ENCODE measurements around the gene DHRSX.
"Not testable (repeated sequence)": the region's sequence is repeated elsewhere in the genome, so short reads cannot be mapped to it uniquely, and the experiment has no call there.

Gene DHRSX

DNA sequence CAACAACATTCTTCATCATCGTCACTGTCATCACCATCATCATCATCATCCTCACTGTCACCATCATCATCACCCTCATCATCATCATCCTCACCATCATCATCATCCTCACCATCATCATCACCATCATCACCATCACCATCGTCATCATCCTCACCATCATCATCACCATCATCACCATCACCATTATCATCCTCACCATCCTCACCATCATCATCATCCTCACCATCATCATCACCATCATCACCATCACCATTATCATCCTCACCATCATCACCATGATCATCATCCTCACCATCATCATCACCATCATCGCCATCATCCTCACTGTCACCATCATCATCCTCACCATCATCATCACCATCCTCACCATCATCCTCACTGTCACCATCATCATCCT is 18.9 kb upstream of the DHRSX start:
- DNase-seq: not testable (repeated sequence)

DNA sequence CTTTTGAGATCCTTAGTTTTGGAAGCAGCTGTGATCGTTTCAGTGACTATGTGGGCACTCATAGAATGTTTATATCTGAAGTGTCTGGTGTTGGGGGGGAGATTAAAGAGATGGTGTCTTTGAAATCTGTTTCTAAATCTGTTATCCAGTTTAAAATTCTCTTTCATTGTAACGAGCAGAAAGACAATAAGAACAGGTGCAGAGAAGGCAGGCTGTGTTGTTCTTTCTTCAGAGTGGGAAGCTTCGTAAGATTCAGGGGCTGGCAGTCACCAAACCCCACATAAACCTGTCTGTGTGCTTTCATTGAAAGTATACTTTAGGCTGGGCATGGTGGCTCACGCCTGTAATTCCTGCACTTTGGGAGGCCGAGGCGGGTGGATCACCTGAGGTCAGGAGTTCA is 16.3 kb upstream of the DHRSX start:
- DNase-seq: no peak

DNA sequence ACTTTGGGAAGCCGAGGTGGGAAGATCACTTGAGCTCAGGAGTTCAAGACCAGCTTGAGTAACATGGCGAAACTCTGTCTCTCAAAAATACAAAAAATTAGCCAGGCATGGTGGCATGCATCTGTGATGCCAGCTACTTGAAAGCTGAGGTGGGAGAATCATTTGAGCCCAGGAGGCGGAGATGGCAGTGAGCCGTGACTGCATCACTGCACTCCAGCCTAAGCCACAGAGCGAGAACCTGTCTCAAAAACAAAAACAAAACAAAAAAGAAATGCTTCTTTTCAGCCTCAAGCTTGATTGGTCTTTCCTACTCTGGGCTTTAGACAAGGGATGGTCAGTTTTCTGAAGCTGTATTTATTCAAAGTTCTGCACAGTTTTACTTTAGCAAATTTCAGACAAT is 15.8 kb upstream of the DHRSX start:
- DNase-seq: no peak

DNA sequence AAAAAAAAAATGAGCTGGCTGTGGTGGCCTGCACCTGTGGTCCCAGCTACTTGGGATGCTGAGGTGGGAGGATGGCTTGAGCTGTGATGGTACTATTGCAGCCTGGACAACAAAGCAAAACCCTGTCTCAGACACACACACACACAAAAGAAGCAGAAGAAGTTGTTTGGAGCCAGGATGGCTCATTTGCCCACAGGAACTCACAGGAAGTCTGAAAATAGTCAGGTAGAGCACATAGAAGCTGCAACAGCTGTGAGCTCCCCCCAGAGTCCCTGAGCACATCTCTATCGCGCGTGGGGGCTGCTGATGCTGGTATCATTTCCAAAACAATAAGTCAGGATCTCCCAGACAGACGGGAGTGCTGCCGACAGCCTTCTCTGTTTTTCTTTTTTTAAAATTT is 13.4 kb upstream of the DHRSX start:
- DNase-seq: no peak

DNA sequence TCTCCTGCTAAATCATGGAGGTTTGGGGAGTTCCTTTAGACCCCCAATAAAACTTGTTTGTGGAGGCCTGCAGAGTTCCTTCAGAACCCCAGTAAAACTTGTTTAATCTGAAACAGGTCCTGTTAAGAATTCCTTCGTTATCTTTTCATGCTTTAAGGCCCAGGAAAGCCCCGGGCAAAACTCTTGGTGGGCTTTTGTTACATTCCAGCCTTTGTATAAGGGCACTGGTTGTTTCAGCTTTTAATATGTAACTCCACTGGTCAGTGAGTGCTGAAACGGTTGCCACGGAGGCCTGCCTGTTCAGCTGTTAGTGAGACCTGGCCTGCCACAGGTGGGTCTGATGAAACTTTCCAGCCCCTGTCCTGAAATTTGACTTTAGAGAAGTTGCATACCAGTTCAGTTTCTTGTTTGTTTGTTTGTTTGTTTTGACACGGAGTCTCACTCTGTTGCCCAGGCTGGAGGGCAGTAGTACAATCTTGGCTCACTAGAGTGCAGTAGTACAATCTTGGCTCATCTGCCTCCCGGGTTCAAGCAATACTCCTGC is 12.4 kb upstream of the DHRSX start:
- DNase-seq: no peak

DNA sequence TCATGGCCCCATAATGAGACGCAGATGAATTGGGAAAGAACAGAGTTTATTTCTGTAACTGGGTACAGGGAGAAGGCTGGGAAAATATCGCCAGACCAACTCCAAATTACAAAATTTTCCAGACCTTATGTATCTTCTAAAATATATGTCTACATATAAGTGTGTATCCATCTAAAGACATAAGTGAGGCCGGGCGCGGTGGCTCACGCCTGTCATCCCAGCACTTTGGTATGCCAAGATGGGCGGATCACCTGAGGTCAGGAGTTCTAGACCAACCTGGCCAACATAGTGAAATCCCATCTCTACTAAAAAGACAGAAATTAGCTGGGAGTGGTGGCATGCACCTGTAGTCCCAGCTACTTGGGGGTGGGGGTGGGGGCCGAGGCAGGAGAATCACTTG is 11.7 kb upstream of the DHRSX start:
- no peak for DNase-seq

DNA sequence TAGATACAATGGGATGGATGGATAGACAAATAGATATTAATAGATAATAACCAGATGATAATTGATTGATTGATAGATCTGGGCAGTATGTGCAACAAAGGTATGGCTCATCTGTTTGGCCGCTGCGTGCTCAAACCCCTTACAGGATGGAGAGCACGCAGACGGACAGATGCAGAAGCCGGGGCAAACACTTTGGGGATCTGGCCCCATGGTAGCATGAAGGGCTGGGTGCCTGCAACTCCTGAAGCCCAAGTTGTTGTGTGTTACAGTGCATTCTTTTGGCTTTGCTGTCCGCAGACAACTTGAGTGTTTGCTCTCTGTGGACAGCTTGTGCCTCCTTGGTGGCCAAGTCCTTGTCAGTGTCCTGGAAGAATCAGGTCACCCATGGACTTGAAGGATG is 10.6 kb upstream of the DHRSX start:
- no peak for DNase-seq

DNA sequence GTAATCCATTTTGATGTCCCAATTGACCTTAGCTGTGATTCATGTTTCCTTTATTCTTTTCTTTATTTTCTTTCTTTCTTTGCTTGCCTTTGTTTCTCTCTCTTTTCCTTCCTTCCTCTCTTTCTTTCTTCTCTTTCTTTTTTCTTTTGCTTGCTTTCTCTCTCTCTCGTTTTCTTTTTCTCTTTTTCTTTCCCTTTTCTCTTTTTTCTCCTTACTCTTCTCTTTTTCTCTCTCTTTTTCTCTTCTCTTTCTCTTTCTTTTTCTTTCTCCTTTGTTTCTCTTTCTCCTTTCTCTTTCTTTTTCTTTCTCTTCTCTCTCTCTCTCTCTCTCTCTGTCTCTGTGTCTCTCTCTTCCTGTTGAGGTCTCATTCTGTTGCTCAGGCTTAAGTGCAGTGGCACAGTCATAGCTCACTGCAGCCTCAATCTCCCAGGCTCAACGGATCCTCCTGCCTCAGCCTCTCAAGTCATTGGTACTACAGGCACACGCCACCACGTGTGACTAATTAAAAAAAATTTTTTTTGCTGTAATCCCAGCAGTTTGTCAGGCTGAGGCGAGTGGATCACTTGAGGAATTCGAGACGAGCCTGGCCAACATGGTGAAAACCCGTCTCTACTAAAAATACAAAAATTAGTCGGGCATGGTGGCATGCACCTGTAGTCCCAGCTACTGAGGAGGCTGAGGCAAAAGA is 8.0 kb upstream of the DHRSX start:
- DNase-seq: no peak

DNA sequence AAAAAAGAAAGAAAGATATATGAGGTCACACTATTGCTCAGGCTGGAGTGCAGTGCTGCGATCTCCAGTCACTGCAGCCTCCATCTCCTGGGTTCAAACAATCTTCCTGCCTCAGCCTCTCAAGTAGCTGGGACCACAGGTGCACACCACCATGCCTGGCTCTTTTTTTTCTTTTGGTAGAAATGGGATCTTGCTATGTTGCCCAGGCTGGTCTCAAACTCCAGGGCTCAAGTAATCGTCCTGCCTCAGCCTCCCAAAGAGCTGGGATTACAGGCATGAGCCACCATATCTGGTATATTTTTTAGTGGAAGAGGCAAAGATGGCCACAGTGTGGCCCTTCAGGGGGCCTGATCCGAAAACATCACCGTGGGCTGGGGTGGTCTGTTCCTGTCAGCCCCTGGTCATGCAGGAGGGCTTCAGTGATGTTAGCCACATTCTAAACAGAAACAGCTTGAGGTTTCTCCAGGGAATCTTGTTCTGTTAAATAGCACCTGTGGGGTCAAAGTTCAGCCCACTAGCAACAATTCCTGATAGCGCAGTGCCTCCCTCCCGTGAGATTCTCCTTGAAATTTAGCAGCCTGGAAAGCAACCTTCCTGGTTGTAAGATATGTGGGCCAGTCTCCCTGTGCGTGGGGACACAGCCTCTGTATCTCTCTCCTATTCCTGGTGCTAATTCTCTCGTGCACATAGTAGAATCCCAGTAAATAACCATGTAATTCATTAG is 7.3 kb upstream of the DHRSX start:
- no peak for DNase-seq

DNA sequence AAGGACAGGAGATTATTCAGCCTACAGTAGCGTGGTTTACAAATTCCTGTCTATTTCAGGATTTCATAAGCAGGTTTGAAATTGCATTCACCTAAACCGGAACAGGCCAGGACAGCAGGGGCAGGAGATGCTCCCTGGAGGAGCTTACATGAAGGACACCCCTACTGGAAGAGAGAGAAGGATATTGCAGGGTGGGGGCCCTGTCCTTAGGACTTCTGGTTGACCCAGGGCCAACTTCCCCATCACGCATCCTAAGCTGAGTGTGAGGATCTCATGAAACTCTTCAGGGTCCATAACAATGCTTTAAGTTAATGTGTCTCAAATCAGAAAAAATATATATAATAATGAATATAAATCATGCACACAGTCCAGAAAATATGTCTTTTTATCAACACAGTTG is 6.4 kb upstream of the DHRSX start:
- DNase-seq: no peak

DNA sequence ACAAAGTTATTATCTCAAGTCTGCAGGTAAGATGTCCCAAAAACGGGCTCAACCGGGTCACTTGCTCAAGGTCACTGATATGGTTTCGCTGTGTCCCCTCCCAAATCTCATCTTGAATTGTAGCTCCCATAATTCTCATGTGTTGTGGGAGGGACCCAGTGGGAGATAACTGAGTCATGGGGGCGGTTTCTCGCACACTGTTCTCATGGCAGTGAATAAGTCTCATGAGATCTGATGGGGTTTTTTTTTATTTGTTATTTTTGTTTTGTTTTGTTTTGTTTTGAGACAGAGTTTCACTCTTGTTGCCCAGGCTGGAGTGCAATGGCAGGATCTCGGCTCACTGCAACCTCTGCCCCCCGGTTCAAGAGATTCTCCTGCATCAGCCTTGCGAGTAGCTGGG is 4.6 kb upstream of the DHRSX start:
- not testable (repeated sequence) for DNase-seq

DNA sequence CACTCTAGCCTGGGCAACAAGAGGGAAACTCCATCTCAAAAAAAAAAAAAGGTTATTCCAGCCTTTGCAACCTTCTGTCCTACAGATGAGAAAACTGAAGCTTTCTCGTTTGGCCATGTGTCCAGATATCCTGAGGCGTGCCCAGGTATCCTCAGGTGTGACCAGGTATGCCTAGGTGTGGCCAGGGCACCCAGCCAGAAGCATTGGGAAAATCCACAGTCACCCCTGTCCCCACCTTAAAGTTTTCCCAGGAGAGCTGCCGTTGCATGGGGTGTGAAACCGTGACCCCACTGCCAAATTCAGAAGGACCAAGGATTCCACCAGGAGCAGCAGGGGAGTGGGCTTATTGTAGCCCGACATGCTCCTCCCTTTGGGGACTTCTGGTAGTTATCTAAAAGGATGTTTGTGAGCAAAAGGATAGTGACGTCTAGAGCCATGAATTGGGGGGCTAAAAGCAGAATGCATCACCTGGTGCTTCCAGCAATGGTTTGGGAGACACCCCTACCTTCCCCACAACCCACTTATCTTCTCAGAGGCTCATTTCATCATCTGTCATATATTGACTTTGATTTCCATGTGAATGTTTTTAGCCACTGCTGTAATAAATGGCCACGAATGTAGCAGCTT is 4.0 kb upstream of the DHRSX start:
- peak; percentile 38 for DNase-seq

DNA sequence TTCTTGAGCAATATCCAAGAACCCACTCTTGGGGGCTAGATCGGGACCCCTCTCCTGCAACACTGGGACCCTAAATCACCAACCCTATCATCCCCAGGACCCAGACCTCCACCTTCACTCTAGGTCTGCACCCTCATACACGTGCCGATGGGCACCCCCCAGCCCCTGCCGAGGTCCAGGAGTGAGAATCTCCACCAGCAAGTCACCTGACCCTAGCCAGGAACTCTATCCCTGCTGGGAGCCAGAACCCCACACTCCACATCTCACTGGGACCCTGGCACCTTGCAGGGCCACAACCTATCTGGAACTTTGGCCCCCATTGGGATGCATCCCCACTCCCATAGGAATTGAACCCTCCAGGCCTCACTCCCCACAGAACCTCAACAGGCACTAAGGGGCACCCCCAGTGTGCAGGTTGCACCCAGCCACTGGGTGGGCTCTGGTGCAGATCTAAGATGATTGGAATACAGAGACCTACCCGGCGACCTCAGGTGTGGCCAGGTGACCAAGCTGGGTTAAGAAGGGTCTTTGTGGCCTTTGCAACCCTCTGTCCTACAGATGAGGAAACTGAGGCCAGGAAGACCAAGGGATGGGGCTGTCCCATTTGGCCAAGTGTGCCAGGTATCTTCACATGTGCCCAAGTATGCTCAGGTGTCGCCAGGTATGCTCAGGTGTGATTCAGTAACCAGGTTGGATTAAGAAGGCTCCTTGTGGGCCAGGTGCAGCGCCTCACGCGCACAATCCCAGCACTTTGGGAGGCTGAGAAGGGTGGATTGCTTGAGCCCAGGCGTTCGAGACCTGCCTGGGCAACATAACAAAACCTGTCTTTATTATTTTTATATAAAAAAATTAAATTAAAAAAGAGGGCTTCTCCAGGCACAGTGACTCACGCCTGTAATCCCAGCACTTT is 3.1 kb upstream of the DHRSX start:
- DNase-seq: peak; percentile 41

DNA sequence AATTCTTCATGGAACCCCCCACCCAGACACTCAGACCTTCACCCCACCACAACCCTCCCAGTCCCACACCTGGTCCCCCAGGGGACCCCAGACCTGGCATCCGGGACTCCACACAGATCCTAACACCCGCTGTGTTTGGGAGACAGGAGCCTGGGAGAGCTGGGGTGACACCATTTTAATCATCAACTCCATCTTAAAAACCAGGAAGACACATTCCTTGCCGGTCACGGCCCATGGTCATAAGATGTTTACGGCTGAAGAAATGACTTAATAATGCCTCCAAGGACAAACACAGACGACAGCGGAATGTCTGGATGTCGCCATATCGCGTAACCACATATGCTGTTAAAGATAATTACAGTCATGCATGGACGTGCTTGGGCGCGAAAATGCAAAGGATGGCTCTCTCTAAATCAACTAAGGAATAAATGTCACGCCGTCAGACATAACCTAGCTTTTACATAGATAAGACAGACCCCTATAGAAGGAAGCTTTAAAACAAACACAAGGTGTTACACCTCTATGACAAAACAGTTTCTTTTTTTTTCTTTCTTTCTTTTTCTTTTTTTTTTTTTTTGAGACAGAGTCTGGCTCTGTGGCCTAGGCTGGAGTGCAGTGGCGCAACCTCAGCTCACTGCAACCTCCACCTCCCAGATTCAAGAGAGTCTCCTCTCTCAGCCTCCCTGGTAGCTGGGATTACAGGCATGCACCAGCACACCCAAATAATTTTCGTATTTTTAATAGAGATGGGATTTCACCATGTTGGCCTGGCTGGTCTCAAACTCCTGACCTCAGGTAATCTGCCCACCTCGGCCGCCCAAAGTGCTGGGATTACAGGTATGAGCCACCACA is 2.1 kb upstream of the DHRSX start:
- DNase-seq: peak; percentile 28

DNA sequence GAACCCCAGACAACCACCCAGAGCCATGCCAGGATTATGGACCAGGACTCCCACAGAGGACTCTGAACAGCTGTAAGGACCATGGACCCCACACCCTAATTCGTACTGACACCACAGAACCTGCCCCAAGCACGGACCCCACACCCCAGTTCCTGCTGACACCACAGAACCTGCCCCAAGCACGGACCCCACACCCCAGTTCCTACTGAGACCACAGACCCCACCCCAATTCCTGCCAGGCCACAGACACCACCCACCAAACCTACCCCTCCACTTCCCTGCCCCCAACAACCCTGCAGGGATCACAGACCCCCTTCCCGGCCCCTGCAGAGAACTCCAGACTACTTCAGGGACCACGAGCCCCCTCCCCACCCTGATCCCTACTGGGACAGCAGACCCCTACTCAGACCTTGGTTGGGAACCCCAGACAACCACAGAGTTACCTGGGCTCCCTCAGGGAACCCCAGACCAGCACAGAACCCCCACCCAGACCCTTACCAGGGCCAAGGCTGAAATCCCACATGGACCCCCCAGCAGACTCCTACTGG is 1.4 kb upstream of the DHRSX start:
- DNase-seq: no peak

DNA sequence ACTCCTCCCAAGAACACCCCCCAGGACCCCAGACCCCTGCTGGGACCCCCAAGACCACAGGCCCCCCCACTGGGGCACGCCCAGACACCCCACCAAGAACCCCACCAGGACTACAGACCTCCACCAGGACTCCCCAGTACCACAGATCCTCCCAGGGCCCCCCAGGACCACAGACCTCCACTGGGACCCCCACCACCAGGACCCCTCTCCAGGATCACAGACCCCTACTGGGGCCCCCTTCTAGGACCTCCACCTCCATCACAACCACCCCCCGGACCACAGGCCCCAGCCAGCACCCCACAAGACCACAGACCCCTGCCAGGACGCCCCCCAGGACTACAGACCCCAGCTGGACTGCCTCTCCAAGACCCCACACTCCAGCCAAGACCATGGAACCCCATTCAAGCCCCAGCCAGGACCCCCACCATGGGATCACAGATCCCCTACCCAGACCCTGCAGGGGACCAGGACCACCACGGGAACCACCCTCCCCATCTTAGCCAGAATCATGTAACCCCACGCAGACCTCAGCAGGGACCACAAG is 855 bp upstream of the DHRSX start:
- DNase-seq: no peak

DNA sequence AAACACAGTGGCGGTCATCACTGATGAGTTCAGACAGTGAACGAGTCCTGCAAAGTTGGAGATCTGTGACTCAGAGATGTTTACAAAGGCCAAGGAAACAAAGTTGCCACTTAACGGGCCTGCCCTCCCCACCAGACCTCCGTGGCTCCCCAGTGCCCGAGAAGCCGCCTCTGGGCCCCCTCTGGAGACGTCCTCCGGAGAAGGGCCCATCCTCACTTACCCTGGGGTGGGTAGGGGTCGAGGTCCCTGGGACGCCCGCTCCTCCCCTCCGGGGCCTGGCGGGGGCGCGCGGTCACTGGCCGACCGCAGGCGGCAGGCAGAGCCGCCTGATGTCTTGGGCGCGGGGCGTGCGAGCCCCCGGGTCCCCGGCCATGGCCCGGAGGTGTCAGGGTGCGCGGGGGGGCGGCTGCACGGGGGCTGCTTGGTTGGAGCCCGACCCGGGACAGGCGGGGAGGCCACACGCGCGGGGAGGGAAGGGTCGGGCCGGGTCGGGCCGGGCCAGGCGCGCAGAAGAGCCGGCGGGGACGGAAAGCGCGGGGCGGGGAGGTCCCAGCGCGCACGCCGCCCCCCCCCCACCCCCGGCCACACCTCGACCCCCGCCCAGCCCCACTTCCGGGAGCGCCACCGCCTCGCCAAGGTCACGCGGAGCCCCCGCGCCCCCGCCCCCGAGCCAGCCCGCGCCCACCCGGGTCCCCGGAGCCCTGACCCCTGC is 529 bp downstream of the DHRSX start:
- peak; percentile 77 for DNase-seq

DNA sequence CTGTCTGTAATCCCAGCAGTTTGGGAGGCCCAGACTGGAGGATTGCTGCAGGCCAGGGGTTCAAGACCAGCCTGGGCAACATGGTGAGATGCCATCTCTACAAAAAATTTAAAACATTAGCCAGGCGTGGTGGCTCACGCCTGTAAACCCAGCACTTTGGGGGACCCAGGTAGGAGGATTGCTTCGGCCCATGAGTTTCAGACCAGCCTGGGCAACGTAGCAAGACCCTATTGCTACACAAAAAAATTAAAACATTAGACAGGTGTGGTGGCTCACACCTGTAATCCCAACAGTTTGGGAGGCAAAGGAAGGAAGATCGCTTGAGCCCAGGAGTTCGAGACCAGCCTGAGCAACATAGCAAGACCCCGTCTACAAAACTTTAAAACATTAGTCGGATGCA is 1.3 kb downstream of the DHRSX start:
- no peak for DNase-seq

DNA sequence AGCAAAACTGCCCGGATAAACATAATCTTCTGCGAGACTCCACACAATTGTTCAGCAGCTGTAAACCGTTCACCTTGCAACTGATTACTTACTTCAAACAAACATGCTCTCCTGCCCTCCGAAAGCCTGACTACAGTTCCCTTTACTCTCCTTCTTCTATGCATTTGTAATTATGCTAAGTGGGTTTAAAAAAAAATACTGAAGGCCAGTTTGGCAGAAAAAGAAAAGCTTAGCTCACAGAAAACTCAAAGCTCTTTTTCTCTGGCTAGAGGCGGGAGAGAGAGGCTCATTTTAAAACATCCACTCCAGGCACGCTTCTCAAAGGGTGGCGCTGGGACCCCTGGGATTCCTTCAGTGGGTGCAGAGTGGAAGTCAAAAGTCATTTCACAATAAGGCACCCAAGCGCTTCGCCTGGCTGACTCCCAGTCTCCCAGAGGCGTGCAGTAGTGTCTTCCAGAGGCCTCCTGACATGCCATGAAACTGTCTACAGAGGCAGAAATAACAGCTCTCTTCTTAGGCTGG is 1.9 kb downstream of the DHRSX start:
- DNase-seq: no peak
